Vein endothelial cell (primary cell): ENCODE data around the gene SPOPL. TPM values are rescaled to one million over a fixed set of nuclear protein-coding genes. Genes with fewer than 3 reads are reported as not detected.

ENCODE experiments used
- total RNA-seq: library from RNA; depleted of rRNA; stranded (reverse); fragments of >200 nt; gene quantifications from 2 replicates; pipeline ENCODE4 v1.2.3, GENCODE V29; 2012

Gene SPOPL
- total RNA-seq = 24.7 and 26.1 TPM in 2 replicates

DNA sequence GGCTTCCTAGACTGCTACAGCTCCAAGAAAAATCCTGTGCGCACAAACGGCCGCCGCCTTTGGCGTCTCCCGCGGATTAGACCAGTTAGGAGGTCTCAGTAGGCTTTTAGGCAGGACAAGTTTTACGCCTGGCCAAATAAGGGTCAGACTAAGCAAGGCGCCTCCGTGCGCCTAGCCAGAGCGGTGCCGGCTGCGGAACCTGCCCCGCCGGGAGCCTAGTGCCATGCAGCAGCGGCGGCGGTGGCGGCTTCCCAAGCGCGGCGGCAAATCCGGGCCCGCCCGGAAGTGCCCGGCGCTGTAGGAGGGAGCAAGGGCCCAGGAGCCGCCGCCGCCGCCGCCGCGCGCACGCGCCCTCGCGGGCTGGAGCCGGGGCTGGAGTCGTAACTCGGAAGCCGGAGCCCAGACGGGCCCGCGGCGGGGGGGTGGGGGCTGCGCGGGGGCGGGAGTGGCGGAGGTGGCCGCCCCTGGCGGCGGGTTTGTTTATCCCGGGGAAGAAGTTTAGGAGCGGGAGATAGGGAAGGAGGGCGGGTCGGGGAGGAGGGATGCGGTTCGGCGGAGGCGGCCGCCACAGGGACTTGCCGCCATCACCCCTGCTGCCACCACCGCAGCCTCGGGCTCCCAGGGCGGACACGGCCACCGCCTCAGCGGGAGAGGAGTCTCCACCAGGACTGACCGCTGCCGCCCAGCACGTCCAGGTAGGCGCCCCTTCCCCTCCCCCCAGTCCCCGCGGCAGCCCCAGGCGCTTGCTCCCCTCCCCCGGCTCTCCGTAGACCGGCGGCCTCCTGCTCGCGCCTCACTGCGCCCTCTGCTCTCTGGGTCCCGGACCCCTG lies at the start of gene SPOPL:
TSS of gene SPOPL (plus strand) at position 346 of the 830 bp plus-strand sequence. CDS start 48,447 bp downstream, outside the sequence.

